ENCODE measurements around the gene ARPP21. TPM values are rescaled to one million over a fixed set of nuclear protein-coding genes. Genes with fewer than 3 reads are reported as not detected.

The ARPP21 gene
- total RNA-seq, 1 donor from 2014 or later, result 0.15 TPM

- DNase-seq (ENCODE audit: low read depth), result no peak
Observed at GRCh38 chr3:35737527-35737926, 98.2 kb downstream of the ARPP21 start.

DNA sequence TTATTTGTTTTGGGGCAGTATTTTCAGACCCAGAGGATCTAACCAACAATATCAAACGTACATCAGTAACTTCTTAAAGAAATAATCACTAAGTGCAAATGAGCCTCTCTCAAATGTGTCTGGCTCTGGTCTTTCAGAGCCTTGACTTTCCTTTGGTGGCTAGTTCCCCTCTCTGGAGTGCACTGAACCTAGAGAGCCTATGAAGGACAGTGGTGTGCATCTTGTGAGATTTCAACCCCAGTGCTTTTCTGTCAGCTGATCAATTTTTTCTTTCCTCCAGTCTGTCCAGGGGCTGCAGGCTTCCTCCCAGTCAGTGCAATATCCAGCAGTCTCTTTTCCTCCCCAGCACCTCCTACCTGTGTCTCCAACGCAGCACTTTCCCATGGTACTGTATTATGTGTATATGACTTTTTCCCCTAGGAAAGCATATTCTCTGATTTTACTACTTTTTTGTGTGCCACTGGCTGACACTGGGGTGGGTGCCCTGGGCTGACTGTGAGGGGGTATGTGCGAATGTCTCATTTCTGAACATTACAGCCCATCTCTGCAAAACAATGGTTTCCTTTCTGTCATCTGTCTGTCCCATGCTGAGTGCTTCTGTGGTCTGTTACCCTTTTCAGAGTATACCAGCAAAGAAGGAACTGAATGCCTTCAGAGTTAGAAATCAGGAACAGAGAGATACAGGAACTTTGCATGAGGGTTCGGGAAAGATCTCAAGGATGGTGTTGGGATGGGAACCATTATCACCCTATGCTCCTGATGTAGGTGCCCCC lies 98.8 kb downstream of the ARPP21 start:
- DNase-seq (ENCODE audit: low read depth), result no peak

- DNase-seq (ENCODE audit: low read depth), result no peak
Observed at GRCh38 chr3:35739181-35739809, 100.0 kb downstream of the ARPP21 start.

DNA sequence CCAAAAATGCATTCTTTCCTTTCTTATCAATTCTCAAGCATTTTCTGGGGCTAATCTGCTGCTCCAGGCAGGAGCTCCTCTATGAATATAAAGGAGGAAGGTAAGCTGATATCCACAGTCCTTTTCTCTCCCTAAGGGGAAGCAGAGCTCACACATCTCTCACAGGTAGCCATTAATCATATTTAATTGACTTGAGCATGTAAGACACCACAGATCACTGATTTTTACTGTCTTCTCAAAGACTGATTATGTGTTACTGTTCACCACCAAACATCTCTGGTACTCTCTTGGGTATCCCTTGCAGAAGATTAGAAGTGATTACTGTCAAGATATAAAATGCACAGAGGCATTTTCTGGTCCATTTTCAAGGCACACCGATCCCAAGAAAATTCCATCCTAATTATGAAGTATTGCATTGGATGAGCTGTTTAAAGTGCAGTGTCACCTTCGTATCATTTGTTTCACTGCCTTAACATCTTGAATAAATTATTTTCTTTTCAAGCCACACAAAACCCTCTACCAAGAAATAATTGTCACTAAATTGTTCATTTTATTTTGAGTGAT lies 100.7 kb downstream of the ARPP21 start:
- no peak for DNase-seq (ENCODE audit: low read depth)

- DNase-seq (ENCODE audit: low read depth), result no peak
Observed at GRCh38 chr3:35743218-35743617, 103.9 kb downstream of the ARPP21 start.

DNA sequence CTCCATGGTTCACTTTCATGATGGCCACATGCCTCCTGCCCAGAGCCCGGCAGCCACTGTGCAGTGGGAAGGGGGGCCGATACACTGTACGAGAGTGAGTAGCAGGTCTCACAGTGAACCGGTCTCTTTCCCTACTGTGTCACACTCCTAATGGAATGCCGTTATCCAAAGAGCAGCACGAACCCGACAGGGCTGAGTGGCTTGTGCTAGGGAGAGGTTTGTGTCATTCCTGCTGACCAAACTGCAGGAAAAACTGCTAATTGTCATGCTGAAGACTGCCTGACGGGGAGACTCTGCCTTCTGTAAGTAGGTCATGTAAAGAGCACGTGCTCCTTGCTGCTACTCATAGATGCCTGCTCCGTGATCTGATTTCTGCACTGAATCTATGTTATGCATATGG lies 105.1 kb downstream of the ARPP21 start:
- peak; percentile 35 for DNase-seq (ENCODE audit: low read depth)

GRCh38 chr3:35745351-35745750 lies 106.0 kb downstream of the ARPP21 start:
- DNase-seq (ENCODE audit: low read depth), result no peak

GRCh38 chr3:35745802-35746484 lies 106.6 kb downstream of the ARPP21 start:
- no peak for DNase-seq (ENCODE audit: low read depth)

DNA sequence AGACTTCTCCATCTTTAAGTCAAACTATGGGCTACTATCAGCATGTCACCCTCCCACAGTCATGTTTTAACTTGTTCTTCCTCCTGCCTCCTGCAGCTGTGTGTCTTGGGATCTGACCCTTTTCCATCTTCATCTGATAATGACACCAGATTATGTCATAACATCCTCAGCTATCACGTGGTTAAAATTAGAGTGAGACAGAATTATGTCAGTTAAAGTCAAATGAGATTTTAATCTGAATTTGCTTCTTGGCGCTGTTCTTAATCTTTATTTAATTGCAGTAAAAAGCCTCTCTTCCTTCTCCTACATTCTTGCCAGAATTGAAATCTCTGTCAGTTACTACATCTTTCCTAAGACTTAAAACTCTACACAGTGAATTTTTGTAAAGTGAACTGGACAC lies 107.2 kb downstream of the ARPP21 start:
- no peak for DNase-seq (ENCODE audit: low read depth)

GRCh38 chr3:35748144-35748543 lies 108.8 kb downstream of the ARPP21 start:
- DNase-seq (ENCODE audit: low read depth), result no peak

DNA sequence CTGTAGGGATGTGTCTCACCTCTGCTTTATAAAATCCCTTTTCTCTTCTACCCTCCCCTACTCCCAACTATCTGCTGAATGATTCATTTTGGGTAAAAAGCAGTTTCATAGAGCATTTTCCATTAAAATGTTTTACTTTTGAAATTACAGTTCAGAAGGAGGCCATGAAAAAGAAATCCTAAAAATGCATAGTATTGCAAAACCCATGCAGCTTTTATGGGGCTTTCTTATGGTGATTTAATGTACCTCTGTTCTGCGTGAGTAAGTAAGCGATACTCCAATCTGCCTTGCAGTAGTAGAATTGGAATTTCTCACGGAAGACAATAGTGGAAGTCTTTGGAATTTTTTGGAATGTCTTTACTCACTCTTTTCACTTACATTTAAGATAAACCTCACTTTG lies 111.9 kb downstream of the ARPP21 start:
- no peak for DNase-seq (ENCODE audit: low read depth)

DNA sequence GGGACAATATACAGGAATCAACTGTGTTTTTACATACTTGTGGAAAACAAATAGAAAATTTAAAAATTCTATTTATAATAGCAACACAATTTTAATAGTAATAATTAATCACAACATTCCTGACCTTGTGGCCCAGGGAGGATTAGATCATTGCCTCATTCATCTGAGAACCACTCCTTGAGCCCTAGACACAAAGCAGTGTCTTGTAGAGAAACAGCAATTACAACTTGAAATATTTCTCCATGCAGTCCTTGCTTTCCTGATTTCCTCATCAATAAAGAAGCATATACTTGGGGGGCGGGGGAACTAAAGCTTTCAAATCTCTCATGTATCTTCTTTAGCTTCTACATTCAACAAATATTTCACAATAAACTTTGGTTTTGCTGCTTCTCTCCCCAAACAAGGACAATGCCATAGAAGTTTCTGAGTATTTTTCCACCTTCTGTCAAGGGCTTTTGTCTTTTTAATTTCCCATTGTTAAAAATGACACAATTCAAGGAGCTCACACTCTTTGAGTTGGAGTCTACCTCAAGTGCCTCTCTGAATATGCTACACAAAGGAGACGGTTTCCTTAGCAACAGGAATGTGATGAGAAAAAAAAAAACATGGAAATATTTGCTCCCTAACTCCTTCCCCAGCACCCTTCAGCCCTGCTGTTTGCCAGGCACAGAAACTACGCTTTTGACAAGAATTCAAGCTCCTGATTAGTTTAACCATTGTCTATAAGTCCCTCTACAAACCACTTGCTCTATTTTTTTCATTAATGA lies 118.8 kb downstream of the ARPP21 start:
- no peak for DNase-seq (ENCODE audit: low read depth)

DNA sequence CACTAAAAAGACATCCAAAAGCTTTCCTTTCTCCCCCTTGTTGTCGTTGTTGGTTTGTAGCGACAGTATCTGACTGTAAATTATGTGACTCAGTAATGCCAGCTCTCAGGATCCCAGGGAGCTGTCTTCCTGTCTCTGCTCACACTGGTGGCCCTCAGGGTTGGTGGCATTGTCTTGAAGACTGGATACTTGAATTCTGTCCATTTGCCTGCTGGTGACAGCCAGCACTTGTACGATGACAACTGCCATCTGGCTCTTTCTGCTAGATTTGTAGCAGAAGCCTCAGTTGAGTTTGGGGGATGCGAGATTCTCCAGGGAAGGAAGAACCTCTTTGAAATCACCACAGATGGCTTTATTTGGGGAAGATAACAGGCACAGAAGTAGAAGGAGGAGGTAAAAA lies 120.8 kb downstream of the ARPP21 start:
- no peak for DNase-seq (ENCODE audit: low read depth)

- DNase-seq (ENCODE audit: low read depth), result no peak
Observed at GRCh38 chr3:35761311-35761710, 122.0 kb downstream of the ARPP21 start.

- peak; percentile 3 for DNase-seq (ENCODE audit: low read depth)
Observed at GRCh38 chr3:35772381-35773015, 133.2 kb downstream of the ARPP21 start.

GRCh38 chr3:35773417-35773816 lies 134.1 kb downstream of the ARPP21 start:
- no peak for DNase-seq (ENCODE audit: low read depth)

DNA sequence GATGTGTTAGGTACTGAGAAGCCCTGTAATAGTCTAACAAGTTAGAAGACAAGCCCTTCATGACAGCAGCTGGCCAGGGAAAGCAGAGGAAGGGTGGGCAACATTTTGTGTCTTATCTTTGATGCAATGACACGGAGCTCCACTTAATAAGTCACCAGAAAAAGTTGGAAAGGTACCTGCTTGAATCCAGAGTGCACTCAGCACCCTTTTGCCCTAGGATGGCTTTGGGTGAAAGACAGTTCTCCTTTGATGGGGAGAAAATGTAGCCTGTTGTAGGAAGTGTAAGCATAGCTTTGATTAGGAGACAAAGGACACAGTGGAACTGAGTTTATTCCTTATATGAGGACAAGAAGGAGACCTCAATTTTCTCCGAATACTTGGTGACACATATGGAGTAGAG lies 137.0 kb downstream of the ARPP21 start:
- no peak for DNase-seq (ENCODE audit: low read depth)

DNA sequence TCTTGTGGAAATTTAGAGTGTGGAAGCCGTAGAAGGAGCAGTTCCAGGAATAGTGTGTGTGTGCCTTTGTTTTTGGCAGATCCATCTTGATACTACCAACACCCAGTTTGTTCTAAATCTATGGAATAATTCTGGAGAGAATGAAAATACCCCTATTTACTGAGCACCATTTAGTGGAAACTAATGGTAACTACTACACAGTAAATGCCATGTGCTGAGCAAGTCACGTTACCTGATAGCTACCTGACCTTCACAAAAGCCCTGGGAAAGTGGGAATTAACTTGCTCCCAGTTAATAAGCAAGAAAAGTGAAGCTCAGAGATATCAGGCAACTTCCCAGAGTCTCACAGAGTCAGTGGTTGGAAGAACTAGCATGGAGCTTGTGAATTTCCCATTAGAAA lies 137.7 kb downstream of the ARPP21 start:
- no peak for DNase-seq (ENCODE audit: low read depth)

- DNase-seq (ENCODE audit: low read depth), result no peak
Observed at GRCh38 chr3:35777563-35778554, 138.5 kb downstream of the ARPP21 start.

GRCh38 chr3:35779611-35780010 lies 140.3 kb downstream of the ARPP21 start:
- no peak for DNase-seq (ENCODE audit: low read depth)
